Endothelial cell of umbilical vein (primary cell): ENCODE results near the gene PEX5L. TPM values are rescaled to one million over a fixed set of nuclear protein-coding genes. Genes with fewer than 3 reads are reported as not detected.

Experiments
- BruUV-seq: library from RNA; stranded (reverse); fragments of 400-500 nt; replicated peaks from 2 replicates; lab custom pipeline; 2021; lab: Mats Ljungman, UMichigan
- CTCF ChIA-PET: fragments of 300-600, 350-600 bp; sonication (Branson Sonifier 250); formaldehyde crosslinking; loops from one replicate; lab custom pipeline; 2021; ENCODE audit warnings: antibody characterized with exemption, inconsistent platforms; lab: Charles Lee
- POLR2A ChIA-PET: fragments of 300-600, 350-600 bp; sonication (Branson Sonifier 250); formaldehyde crosslinking; loops from one replicate; lab custom pipeline; 2021; ENCODE audit warnings: antibody characterized with exemption, inconsistent platforms; lab: Charles Lee
- DNase-seq: peaks from one replicate; pipeline ENCODE4 v3.0.0-alpha.2; 2011; ENCODE audit warnings: low read depth, low spot score
- FAIRE-seq: peaks from 2 replicates; lab custom pipeline; 2011; peaks lifted over from hg19 to GRCh38; lab: Jason Lieb, UNC
- H2AFZ ChIP-seq: 2 replicates; pipeline ENCODE4 v1.6.0; 2012; ENCODE audit warnings: low read depth, low read length, control low read depth, inconsistent platforms
- H3K27ac ChIP-seq: 2 replicates; pipeline ENCODE4 v1.5.1; 2011; ENCODE audit warnings: low read depth, mild to moderate bottlenecking, control low read depth, low read length, moderate library complexity; ENCODE audit not compliant: insufficient read depth
- H3K27me3 ChIP-seq, 2 experiments: 2 replicates each; pipeline versions ENCODE4 v1.6.0 to v1.6.1; 2011; ENCODE audit warnings: low read length in 2 of 2, mixed read lengths in 1 of 2; ENCODE audit not compliant: control insufficient read depth in 2 of 2, insufficient read depth in 2 of 2
- H3K36me3 ChIP-seq, 2 experiments: 2 replicates in 1 of 2; 3 replicates in 1 of 2; pipeline ENCODE4 v1.5.1; 2011; ENCODE audit warnings: low read length in 2 of 2, mild to moderate bottlenecking in 1 of 2, moderate library complexity in 1 of 2; ENCODE audit not compliant: control insufficient read depth in 2 of 2, insufficient read depth in 2 of 2; ENCODE audit errors: extremely low read depth in 1 of 2
- H3K4me1 ChIP-seq: 3 replicates; pipeline ENCODE4 v1.5.1; 2011; ENCODE audit warnings: mild to moderate bottlenecking, low read length; ENCODE audit not compliant: control insufficient read depth, insufficient read depth; ENCODE audit errors: extremely low read depth
- H3K4me2 ChIP-seq: 2 replicates; pipeline ENCODE4 v1.6.1; 2011; ENCODE audit warnings: low read length, control low read depth, mixed read lengths; ENCODE audit not compliant: insufficient read depth
- H3K4me3 ChIP-seq, 3 experiments: fragments of 200-600 bp in 1 of 3; sonication (generic), shearing (Covaris generic) in 1 of 3; replicated peaks in 1 of 3; 2 replicates each; pipeline ENCODE4 v1.5.1; 2011 to 2016; ENCODE audit warnings: control low read depth in 3 of 3, low read length in 3 of 3, mild to moderate bottlenecking in 2 of 3, inconsistent platforms in 1 of 3, low read depth in 1 of 3, moderate library complexity in 1 of 3; ENCODE audit not compliant: insufficient read depth in 1 of 3
- H3K79me2 ChIP-seq: 2 replicates; pipeline ENCODE4 v1.6.0; 2012; ENCODE audit warnings: low read length, inconsistent platforms; ENCODE audit not compliant: control insufficient read depth, insufficient read depth
- H3K9ac ChIP-seq: replicated peaks from 2 replicates; pipeline ENCODE3; 2011; ENCODE audit warnings: low read length, control low read depth; ENCODE audit not compliant: insufficient read depth; ENCODE audit errors: extremely low read depth
- H3K9me1 ChIP-seq: replicated peaks from 3 replicates; pipeline ENCODE4 v1.6.0; 2011; ENCODE audit warnings: mild to moderate bottlenecking, low read length; ENCODE audit not compliant: control insufficient read depth, insufficient read depth; ENCODE audit errors: extremely low read depth
- H3K9me3 ChIP-seq: replicated peaks from 2 replicates; pipeline ENCODE4 v1.5.1; 2012; ENCODE audit warnings: low read length, inconsistent platforms; ENCODE audit not compliant: control insufficient read depth, insufficient read depth
- H4K20me1 ChIP-seq: replicated peaks from 2 replicates; pipeline ENCODE3; 2011; ENCODE audit warnings: mild to moderate bottlenecking, low read length; ENCODE audit not compliant: control insufficient read depth, insufficient read depth; ENCODE audit errors: extremely low read depth
- CTCF ChIP-seq, 2 donors: IDR thresholded peaks; 1 replicate in 1 of 2; 2 replicates in 1 of 2; pipeline ENCODE4 v1.5.1; 2011; ENCODE audit warnings: low read length in 2 of 2, mild to moderate bottlenecking in 2 of 2, moderate library complexity in 2 of 2, control low read depth in 1 of 2, inconsistent platforms in 1 of 2, low read depth in 1 of 2; ENCODE audit not compliant: insufficient read depth in 1 of 2; ENCODE audit errors: extremely low read depth in 1 of 2
- EZH2 ChIP-seq: IDR thresholded peaks from 2 replicates; pipeline ENCODE4 v1.6.1; 2012; ENCODE audit warnings: borderline replicate concordance, low read depth, mild to moderate bottlenecking, moderate library complexity, low read length, inconsistent platforms; ENCODE audit not compliant: severe bottlenecking
- FOS ChIP-seq: IDR thresholded peaks from 2 replicates; pipeline ENCODE4 v1.6.1; 2011; ENCODE audit warnings: mild to moderate bottlenecking, low read length, moderate library complexity, borderline replicate concordance; ENCODE audit not compliant: insufficient read depth
- GATA2 ChIP-seq: IDR thresholded peaks from 2 replicates; pipeline ENCODE4 v1.7.0; 2011; ENCODE audit warnings: low read depth, mild to moderate bottlenecking, moderate library complexity, mixed read lengths, low read length; ENCODE audit not compliant: insufficient read length, insufficient read depth
- JUN ChIP-seq: IDR thresholded peaks from 2 replicates; pipeline ENCODE4 v1.6.1; 2011; ENCODE audit warnings: borderline replicate concordance, low read depth; ENCODE audit not compliant: insufficient read length, insufficient read depth
- MAX ChIP-seq: IDR thresholded peaks from 2 replicates; pipeline ENCODE4 v1.6.1; 2011; ENCODE audit not compliant: insufficient read depth, insufficient read length
- MYC ChIP-seq: IDR thresholded peaks from one replicate; pipeline ENCODE4 v1.6.1; 2011; ENCODE audit warnings: mild to moderate bottlenecking, low read depth, low read length
- POLR2A ChIP-seq: IDR thresholded peaks from 2 replicates; pipeline ENCODE4 v1.6.1; 2012; ENCODE audit warnings: low read depth, mild to moderate bottlenecking, control low read depth, low read length
- POLR2AphosphoS5 ChIP-seq: IDR thresholded peaks from 2 replicates; pipeline ENCODE4 v1.6.1; 2012; ENCODE audit warnings: low read depth, mild to moderate bottlenecking, control low read depth, low read length, moderate library complexity; ENCODE audit not compliant: insufficient read depth
- dilution Hi-C: fragments of 300-500 bp; cut with MboI; formaldehyde crosslinking; loops from one replicate; pipeline ENCODE4 v1.15.0; 2019; ENCODE audit warnings: low sequenced_read_pairs; ENCODE audit not compliant: extremely low pct_ligation_motif_present
- intact Hi-C: fragments of 100-400 bp; cut with micrococcal nuclease; formaldehyde crosslinking; loops from one replicate; pipeline ENCODE4 v1.10.0; 2022
- polyA plus RNA-seq, 4 experiments: library from polyadenylated mRNA; depleted of rRNA in 3 of 4; stranded (reverse) in 3 of 4; unstranded in 1 of 4; fragments of >200 nt; gene quantifications; 2 replicates each; pipeline versions ENCODE4 v1.2.1 to v1.2.3, GENCODE V29; 2011 to 2012; ENCODE audit warnings: missing spikeins in 1 of 4
- total RNA-seq: library from RNA; stranded (reverse); gene quantifications from 2 replicates; pipeline ENCODE4 v1.2.3, GENCODE V29; 2021

PEX5L gene
- total and polyA plus RNA-seq, 2 donors (not counting 3 experiments of a cell fraction or from before 2014, with no cell fraction given): not detected

GRCh38 chr3:180002006-180002405 lies 34.7 kb downstream of the PEX5L start:
- no peaks in the 10 kb centered on the region for H3K9me1 ChIP-seq
- no peaks in the 10 kb centered on the region for H3K36me3 ChIP-seq
- H3K9me3 ChIP-seq: no peaks in the 10 kb centered on the region
- H3K9ac ChIP-seq: no peak overlapping the region
- ChIA-PET POLR2A (no interaction called here), CTCF (no interaction called here)
- no peaks in the 10 kb centered on the region for H3K27me3 ChIP-seq
- H3K79me2 ChIP-seq: no peaks in the 10 kb centered on the region
- no peak overlapping the region for H3K4me2 ChIP-seq
- dilution Hi-C loops (no loop called here), intact Hi-C loops (no loop called here)
- H3K4me3 ChIP-seq: no peak overlapping the region
- TF ChIP-seq MAX: no peak
- TF ChIP-seq CTCF (IDR thresholded peaks at IDR 0.05; ENCODE audit: extremely low read depth in 1 of 2, insufficient read depth in 1 of 2, low read depth in 1 of 2, low read length in 2 of 2): no peak
- TF ChIP-seq MYC: no peak
- no peak for TF ChIP-seq EZH2
- no peak for TF ChIP-seq POLR2A
- no peak for TF ChIP-seq GATA2
- no peak for TF ChIP-seq JUN
- no peak for TF ChIP-seq POLR2AphosphoS5
- no peak for TF ChIP-seq FOS
- no TSS peak for BruUV-seq
- DNase-seq (no peak), FAIRE-seq (no peak)
- no peak overlapping the region for H2AFZ ChIP-seq
- H4K20me1 ChIP-seq: no peaks in the 10 kb centered on the region
- H3K4me1 ChIP-seq: no peaks in the 10 kb centered on the region
- no peak overlapping the region for H3K27ac ChIP-seq
